Tibial artery (tissue), 4 donors: Measurements from ENCODE around the gene OR2H1.

Experiments used
- DNase-seq, 2 donors: peaks; one replicate each; pipeline ENCODE4 v3.0.0-alpha.2; 2019
- H3K27ac ChIP-seq, 2 donors: fragments of 200-600 bp; sonication (generic) in 1 of 2; 1 replicate in 1 of 2; 2 replicates in 1 of 2; pipeline ENCODE4 v1.5.1; 2018 to 2019; ENCODE audit warnings: mild to moderate bottlenecking in 1 of 2
- H3K27me3 ChIP-seq, 2 donors: fragments of 200-600 bp; sonication (generic) in 1 of 2; one replicate each; pipeline versions ENCODE4 v1.5.1 to v1.6.0; 2016 to 2019
- H3K36me3 ChIP-seq, 3 donors: fragments of 200-600 bp; sonication (generic) in 2 of 3; one replicate each; pipeline ENCODE4 v1.5.1; 2016 to 2019; ENCODE audit warnings: mild to moderate bottlenecking in 2 of 3
- H3K4me1 ChIP-seq, 4 donors: fragments of 200-600 bp; sonication (generic) in 2 of 4; 1 replicate in 3 of 4; 2 replicates in 1 of 4; pipeline ENCODE4 v1.5.1; 2016 to 2019
- H3K4me3 ChIP-seq, 2 donors: fragments of 200-600 bp; sonication (generic) in 1 of 2; 1 replicate in 1 of 2; 2 replicates in 1 of 2; pipeline ENCODE4 v1.5.1; 2018 to 2019; ENCODE audit warnings: mild to moderate bottlenecking in 2 of 2
- H3K9me3 ChIP-seq, 3 donors: fragments of 200-600 bp; sonication (generic) in 1 of 3; one replicate each; pipeline ENCODE4 v1.5.1; 2016 to 2019
- CTCF ChIP-seq, 2 experiments: fragments of 200-600 bp in 1 of 2; fragments of 450-650 bp in 1 of 2; IDR thresholded peaks; one replicate each; pipeline ENCODE4 v1.5.1; 2017 to 2019; ENCODE audit warnings: antibody characterized with exemption in 2 of 2, mild to moderate bottlenecking in 1 of 2, moderate library complexity in 1 of 2
- intact Hi-C: fragments of 100-400 bp; cut with DNase I; formaldehyde crosslinking; loops from one replicate; pipeline ENCODE4 v1.15.0; 2023; ENCODE audit warnings: low total_unique reads

The OR2H1 gene

GRCh38 chr6:29456971-29457370 is at the start of gene OR2H1, which contains the start of gene OR11A1:
OR2H1 (plus strand) TSS chr6:29457155; CDS start chr6:29461770, 4,615 bp downstream.
OR11A1 (minus strand) TSS chr6:29457071; CDS start chr6:29427641, 29,430 bp downstream.
- DNase-seq, result no peak
- H3K4me1 ChIP-seq, result no peaks in the 10 kb centered on the region
- no peaks in the 10 kb centered on the region for H3K36me3 ChIP-seq
- H3K27ac ChIP-seq, result no peak within 1 kb of the TSS
- no peak within 1 kb of the TSS for H3K4me3 ChIP-seq
- H3K9me3 ChIP-seq, result no peaks in the 10 kb centered on the region
- intact Hi-C loops, result no loop called here
- no peak for TF ChIP-seq CTCF (IDR thresholded peaks at IDR 0.05)
- no peaks in the 10 kb centered on the region for H3K27me3 ChIP-seq

- Histone ChIP-seq H3K9me3 (peaks cover 0 to 7% (median 0%) of the 10 kb centered on the region in 3 donors), H3K4me3 (no peak within 1 kb of the TSS), H3K27me3 (no peaks in the 10 kb centered on the region), H3K4me1 (no peaks in the 10 kb centered on the region), H3K36me3 (no peaks in the 10 kb centered on the region), H3K27ac (no peak within 1 kb of the TSS)
- DNase-seq, result no peak
- TF ChIP-seq CTCF (IDR thresholded peaks at IDR 0.05), result no peak
- intact Hi-C loops, result no loop called here
Measured at GRCh38 chr6:29414588-29414987, 42.4 kb upstream of the OR2H1 start, which contains the start of gene OR12D1. OR12D1 (plus strand) TSS chr6:29414928.

- no peak overlapping the region for H3K27ac ChIP-seq
- no peak for DNase-seq
- no peaks in the 10 kb centered on the region for H3K27me3 ChIP-seq
- H3K9me3 ChIP-seq, result no peaks in the 10 kb centered on the region
- intact Hi-C loops, result no loop called here
- TF ChIP-seq CTCF (IDR thresholded peaks at IDR 0.05), result no peak
- no peaks in the 10 kb centered on the region for H3K4me1 ChIP-seq
- no peaks in the 10 kb centered on the region for H3K36me3 ChIP-seq
- no peak overlapping the region for H3K4me3 ChIP-seq
Measured at GRCh38 chr6:29419516-29419915, 37.4 kb upstream of the OR2H1 start.

GRCh38 chr6:29424168-29424567 is 32.8 kb upstream of the OR2H1 start:
- no peak for DNase-seq
- TF ChIP-seq CTCF (IDR thresholded peaks at IDR 0.05), result no peak
- no peak overlapping the region for H3K4me3 ChIP-seq
- H3K4me1 ChIP-seq, result no peaks in the 10 kb centered on the region
- no peak overlapping the region for H3K27ac ChIP-seq
- no peaks in the 10 kb centered on the region for H3K36me3 ChIP-seq
- no peaks in the 10 kb centered on the region for H3K9me3 ChIP-seq
- no peaks in the 10 kb centered on the region for H3K27me3 ChIP-seq
- intact Hi-C loops, result no loop called here

- Histone ChIP-seq H3K27me3 (no peaks in the 10 kb centered on the region), H3K36me3 (no peaks in the 10 kb centered on the region), H3K4me1 (no peaks in the 10 kb centered on the region), H3K27ac (no peak overlapping the region), H3K9me3 (no peaks in the 10 kb centered on the region), H3K4me3 (no peak overlapping the region)
- no peak for DNase-seq
- intact Hi-C loops, result no loop called here
- TF ChIP-seq CTCF (IDR thresholded peaks at IDR 0.05), result no peak
Measured at GRCh38 chr6:29424575-29424974, 32.4 kb upstream of the OR2H1 start.

- H3K27ac ChIP-seq, result no peak overlapping the region
- H3K4me3 ChIP-seq, result no peak overlapping the region
- TF ChIP-seq CTCF (IDR thresholded peaks at IDR 0.05), result no peak
- no peak for DNase-seq
- no peaks in the 10 kb centered on the region for H3K9me3 ChIP-seq
- H3K36me3 ChIP-seq, result no peaks in the 10 kb centered on the region
- no peaks in the 10 kb centered on the region for H3K4me1 ChIP-seq
- H3K27me3 ChIP-seq, result no peaks in the 10 kb centered on the region
- intact Hi-C loops, result no loop called here
Measured at GRCh38 chr6:29425075-29425474, 31.9 kb upstream of the OR2H1 start.
